Measurements from ENCODE around the gene STX19. TPM values are rescaled to one million over a fixed set of nuclear protein-coding genes. Genes with fewer than 3 reads are reported as not detected.

Gene STX19
- total RNA-seq, 1 experiment from 2014 or later = not detected

GRCh38 chr3:94011233-94011711 is 17.1 kb downstream of the STX19 start:
- Mint-ChIP-seq H3K27ac (no peak overlapping the region; a peak in 1 of 7 replicates), H3K9me3 (no peaks in the 10 kb centered on the region), H3K4me1 (no peaks in the 10 kb centered on the region), H3K27me3 (ENCODE audit: low read depth) (no peaks in the 10 kb centered on the region), H3K4me3 (no peak overlapping the region), H3K36me3 (ENCODE audit: insufficient read depth in 1 of 3, low read depth in 3 of 3) (peaks cover 0 to 4% (median 2%) of the 10 kb centered on the region in 3 experiments; a peak in 1 of 7 replicates)
- Histone ChIP-seq H2BK120ac (ENCODE audit: low read depth, low read length, poor library complexity, severe bottlenecking) (no peak overlapping the region), H4K20me1 (ENCODE audit: control insufficient read depth, insufficient read depth, insufficient read length) (no peaks in the 10 kb centered on the region), H3K23me2 (ENCODE audit: insufficient read length, low read depth, low read length, poor library complexity, severe bottlenecking) (no peaks in the 10 kb centered on the region), H3K14ac (ENCODE audit: insufficient read depth, low read length) (no peak overlapping the region), H2AFZ (ENCODE audit: low read length) (no peak overlapping the region), H3K27me3 (ENCODE audit: insufficient read depth, low read length) (no peaks in the 10 kb centered on the region), H4K8ac (replicated peaks; ENCODE audit: insufficient read length, low read depth, low read length) (no peak overlapping the region), H3K9ac (ENCODE audit: extremely low read depth, insufficient read length, low read length) (no peak overlapping the region), H2BK15ac (ENCODE audit: low read depth, low read length) (no peak overlapping the region), H4K5ac (ENCODE audit: insufficient read length, low read depth, low read length) (no peak overlapping the region), H2BK12ac (ENCODE audit: insufficient read length, low read depth, low read length) (no peak overlapping the region), H4K91ac (ENCODE audit: insufficient read length, low read depth, low read length) (no peak overlapping the region), H3K79me1 (ENCODE audit: insufficient read depth, low read depth, low read length, poor library complexity, severe bottlenecking) (no peaks in the 10 kb centered on the region), H3K56ac (ENCODE audit: insufficient read length, low read depth, low read length) (no peak overlapping the region), H3K4ac (ENCODE audit: low read depth, low read length) (no peak overlapping the region), H2BK5ac (ENCODE audit: insufficient read length, low read length) (no peak overlapping the region), H3K4me2 (ENCODE audit: insufficient read depth, insufficient read length, low read length) (no peak overlapping the region), H3K18ac (ENCODE audit: insufficient read length, low read depth, low read length) (no peak overlapping the region), H3K4me1 (ENCODE audit: insufficient read depth, low read length) (no peaks in the 10 kb centered on the region), H2AK5ac (ENCODE audit: insufficient read length, low read length) (no peak overlapping the region), H2BK20ac (ENCODE audit: low read depth, low read length, poor library complexity, severe bottlenecking) (no peak overlapping the region), H3K9me3 (ENCODE audit: control insufficient read depth, low read depth, low read length) (no peaks in the 10 kb centered on the region), H3K23ac (ENCODE audit: insufficient read length, low read depth, low read length) (no peak overlapping the region), H3K79me2 (ENCODE audit: insufficient read depth, low read length) (no peaks in the 10 kb centered on the region), H3K27ac (ENCODE audit: insufficient read length, low read depth, low read length) (no peak overlapping the region), H3T11ph (ENCODE audit: low read length) (no peak overlapping the region)
- WGBS (ENCODE audit: extremely low coverage, insufficient read length, low lambda C conversion rate) = no CpG with 5 or more reads among the region's 3 CpGs
- TF ChIP-seq, protein P1, sequence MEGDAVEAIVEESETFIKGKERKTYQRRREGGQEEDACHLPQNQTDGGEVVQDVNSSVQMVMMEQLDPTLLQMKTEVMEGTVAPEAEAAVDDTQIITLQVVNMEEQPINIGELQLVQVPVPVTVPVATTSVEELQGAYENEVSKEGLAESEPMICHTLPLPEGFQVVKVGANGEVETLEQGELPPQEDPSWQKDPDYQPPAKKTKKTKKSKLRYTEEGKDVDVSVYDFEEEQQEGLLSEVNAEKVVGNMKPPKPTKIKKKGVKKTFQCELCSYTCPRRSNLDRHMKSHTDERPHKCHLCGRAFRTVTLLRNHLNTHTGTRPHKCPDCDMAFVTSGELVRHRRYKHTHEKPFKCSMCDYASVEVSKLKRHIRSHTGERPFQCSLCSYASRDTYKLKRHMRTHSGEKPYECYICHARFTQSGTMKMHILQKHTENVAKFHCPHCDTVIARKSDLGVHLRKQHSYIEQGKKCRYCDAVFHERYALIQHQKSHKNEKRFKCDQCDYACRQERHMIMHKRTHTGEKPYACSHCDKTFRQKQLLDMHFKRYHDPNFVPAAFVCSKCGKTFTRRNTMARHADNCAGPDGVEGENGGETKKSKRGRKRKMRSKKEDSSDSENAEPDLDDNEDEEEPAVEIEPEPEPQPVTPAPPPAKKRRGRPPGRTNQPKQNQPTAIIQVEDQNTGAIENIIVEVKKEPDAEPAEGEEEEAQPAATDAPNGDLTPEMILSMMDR (conservative IDR thresholded peaks at IDR 0.05) = no peak
- DNase-seq = no peak
